NT2/D1 (cell line): ENCODE results near the gene HES7.

Source experiments
- SUZ12 ChIP-seq: IDR thresholded peaks from 2 replicates; pipeline ENCODE4 v1.6.1; 2011; ENCODE audit not compliant: insufficient read length, insufficient read depth; ENCODE audit errors: extremely low read depth
- YY1 ChIP-seq: IDR thresholded peaks from 2 replicates; pipeline ENCODE4 v1.6.1; 2011; ENCODE audit not compliant: insufficient read length, insufficient read depth
- ZNF274 ChIP-seq: IDR thresholded peaks from 2 replicates; pipeline ENCODE4 v1.6.1; 2011; ENCODE audit warnings: mild to moderate bottlenecking, low read depth, low read length

GRCh38 chr17:8146381-8147140, 22.7 kb upstream of the HES7 start:
- TF ChIP-seq YY1 (no peak), SUZ12 (no peak), ZNF274 (no peak)
